Pancreas (tissue), 10 donors: Measurements from ENCODE around the gene CACNA1C. TPM values are rescaled to one million over a fixed set of nuclear protein-coding genes. Genes with fewer than 3 reads are reported as not detected.

ENCODE experiments used
- ATAC-seq, 4 donors: fragments of 200-7000 bp; cut with Tn5 transposase; one replicate each; pipeline versions ENCODE4 v1.8.0 to v1.9.1; 2020; ENCODE audit warnings: mild to moderate bottlenecking in 4 of 4, moderate library complexity in 4 of 4
- DNase-seq, 6 donors: peaks; one replicate each; pipeline ENCODE4 v3.0.0-alpha.2; 2020
- FAIRE-seq: peaks from 2 replicates; lab custom pipeline; 2012; peaks lifted over from hg19 to GRCh38; lab: Jason Lieb, UNC
- H3K27ac ChIP-seq, 4 donors: fragments of 200-600 bp; sonication (generic); 1 replicate in 3 of 4; 2 replicates in 1 of 4; pipeline versions ENCODE4 v1.5.0 to v1.8.0; 2020
- H3K27me3 ChIP-seq, 4 donors: fragments of 200-600 bp; one replicate each; pipeline ENCODE4 v1.8.0; 2021
- H3K36me3 ChIP-seq, 3 donors: fragments of 200-600 bp; sonication (generic) in 1 of 3; one replicate each; pipeline versions ENCODE4 v1.5.0 to v1.8.0; 2020 to 2021
- H3K4me1 ChIP-seq, 3 donors: fragments of 200-600 bp; one replicate each; pipeline ENCODE4 v1.8.0; 2021
- H3K4me3 ChIP-seq, 4 donors: fragments of 200-600 bp; sonication (generic) in 2 of 4; one replicate each; pipeline versions ENCODE4 v1.5.0 to v1.8.0; 2020 to 2021
- H3K9me3 ChIP-seq, 4 donors: fragments of 200-600 bp; one replicate each; pipeline ENCODE4 v1.8.0; 2021
- WGBS, 2 donors: extraction: QIAGEN DNeasy Blood & Tissue Kit; methylation state at CpG; one replicate each; pipeline ENCODE4 v1.1.7; 2013; 5-methylcytosine and 5-hydroxymethylcytosine counted together
- intact Hi-C, 3 donors: fragments of 100-400 bp; cut with DNase I; formaldehyde crosslinking; loops; one replicate each; pipeline versions ENCODE4 v1.11.1 to v1.14.2; 2022
- polyA plus RNA-seq, 2 donors: library from polyadenylated mRNA; stranded (reverse); fragments of 200-250 nt; gene quantifications; one replicate each; pipeline ENCODE4 v1.2.3, GENCODE V29; 2013
- total RNA-seq, 6 donors: library from RNA; stranded (reverse); fragmentation: NEBNext Ultra II Directional in 4 of 6; extraction: Animal tissue kit (Norgen Biotek cat#: 25700) in 4 of 6; gene quantifications; one replicate each; pipeline versions ENCODE4 v1.2.1 to v1.2.4, GENCODE V29; 2021 to 2023
- TF ChIP-seq, protein P1 (sequence below), 4 donors: fragments of 200-600 bp; sonication (generic) in 3 of 4; IDR thresholded peaks; one replicate each; pipeline versions ENCODE4 v1.5.0 to v1.8.0; 2021; ENCODE audit warnings: antibody characterized with exemption in 4 of 4
- donor health status: healthy with polysubstance abuse.
- donor health status: DM: no; HTN: no; CAD: no; lungs with moderate emphysema.
- donor health status: DM: no; HTN: no; CAD: no.
- donor health status: control.
- donor health status: control.
- donor health status: Bipolar disorder and iron deficiency.
- donor health status: DM: yes; HTN: yes; CAD: no.
- donor health status: DM: no; HTN: no; CAD: no.
- donor health status: DM: no; HTN: no; CAD: no.
- donor health status: DM: yes; HTN: yes; CAD: no.

The CACNA1C gene
- total and polyA plus RNA-seq, 8 donors = 1.2 to 3.8 (median 2.3) TPM

DNA sequence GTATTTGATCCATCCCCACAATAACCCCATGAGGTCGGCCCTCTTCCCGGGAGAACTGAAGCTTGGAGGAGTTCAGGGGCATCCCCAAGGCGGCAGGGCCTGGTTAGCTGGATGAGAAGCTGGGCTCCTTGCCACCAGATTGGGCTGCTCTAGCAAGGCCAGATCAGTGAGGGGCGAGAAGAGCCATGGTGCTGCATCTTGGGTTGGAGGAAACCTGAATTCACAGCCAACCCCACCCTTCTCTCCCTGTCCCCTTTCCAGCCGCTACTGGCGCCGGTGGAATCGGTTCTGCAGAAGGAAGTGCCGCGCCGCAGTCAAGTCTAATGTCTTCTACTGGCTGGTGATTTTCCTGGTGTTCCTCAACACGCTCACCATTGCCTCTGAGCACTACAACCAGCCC is 513.4 kb downstream of the CACNA1C start:
- Histone ChIP-seq H3K36me3 (no peaks in the 10 kb centered on the region), H3K4me3 (no peak overlapping the region), H3K9me3 (no peaks in the 10 kb centered on the region), H3K27ac (no peak overlapping the region), H3K27me3 (no peaks in the 10 kb centered on the region), H3K4me1 (no peaks in the 10 kb centered on the region)
- ATAC-seq = no peak
- FAIRE-seq = no peak
- WGBS, 2 donors = 81 to 92% methylated on average over 9 to 12 of the region's 12 CpGs
- TF ChIP-seq, protein P1, sequence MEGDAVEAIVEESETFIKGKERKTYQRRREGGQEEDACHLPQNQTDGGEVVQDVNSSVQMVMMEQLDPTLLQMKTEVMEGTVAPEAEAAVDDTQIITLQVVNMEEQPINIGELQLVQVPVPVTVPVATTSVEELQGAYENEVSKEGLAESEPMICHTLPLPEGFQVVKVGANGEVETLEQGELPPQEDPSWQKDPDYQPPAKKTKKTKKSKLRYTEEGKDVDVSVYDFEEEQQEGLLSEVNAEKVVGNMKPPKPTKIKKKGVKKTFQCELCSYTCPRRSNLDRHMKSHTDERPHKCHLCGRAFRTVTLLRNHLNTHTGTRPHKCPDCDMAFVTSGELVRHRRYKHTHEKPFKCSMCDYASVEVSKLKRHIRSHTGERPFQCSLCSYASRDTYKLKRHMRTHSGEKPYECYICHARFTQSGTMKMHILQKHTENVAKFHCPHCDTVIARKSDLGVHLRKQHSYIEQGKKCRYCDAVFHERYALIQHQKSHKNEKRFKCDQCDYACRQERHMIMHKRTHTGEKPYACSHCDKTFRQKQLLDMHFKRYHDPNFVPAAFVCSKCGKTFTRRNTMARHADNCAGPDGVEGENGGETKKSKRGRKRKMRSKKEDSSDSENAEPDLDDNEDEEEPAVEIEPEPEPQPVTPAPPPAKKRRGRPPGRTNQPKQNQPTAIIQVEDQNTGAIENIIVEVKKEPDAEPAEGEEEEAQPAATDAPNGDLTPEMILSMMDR (IDR thresholded peaks at IDR 0.05) = no peak
- intact Hi-C loops = no loop called here
- DNase-seq = no peak

DNA sequence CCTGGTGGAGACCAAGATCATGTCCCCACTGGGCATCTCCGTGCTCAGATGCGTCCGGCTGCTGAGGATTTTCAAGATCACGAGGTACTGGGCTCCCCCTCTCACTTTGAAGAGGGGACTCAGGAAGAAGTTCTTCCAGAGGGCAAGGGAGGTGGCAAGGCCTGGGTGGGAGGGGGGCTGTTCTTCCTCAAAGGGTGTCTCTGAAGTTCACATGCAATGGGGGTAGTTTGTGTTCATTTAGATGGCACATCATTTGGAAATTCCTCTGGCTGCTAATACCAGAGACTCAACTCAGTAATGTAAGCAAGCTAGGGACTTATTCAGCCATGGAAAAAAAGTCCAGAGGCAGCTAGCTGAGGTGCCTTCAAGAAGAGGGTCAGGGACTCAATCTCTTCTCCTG is 514.9 kb downstream of the CACNA1C start:
- no peak for ATAC-seq
- 79 to 83% methylated on average over 4 of the region's 4 CpGs for WGBS, 2 donors
- no peak overlapping the region for H3K4me3 ChIP-seq
- no peaks in the 10 kb centered on the region for H3K27me3 ChIP-seq
- TF ChIP-seq, protein P1 (IDR thresholded peaks at IDR 0.05) = no peak
- no peaks in the 10 kb centered on the region for H3K4me1 ChIP-seq
- no peaks in the 10 kb centered on the region for H3K36me3 ChIP-seq
- intact Hi-C loops = no loop called here
- no peaks in the 10 kb centered on the region for H3K9me3 ChIP-seq
- DNase-seq = no peak
- FAIRE-seq = no peak
- H3K27ac ChIP-seq = no peak overlapping the region

DNA sequence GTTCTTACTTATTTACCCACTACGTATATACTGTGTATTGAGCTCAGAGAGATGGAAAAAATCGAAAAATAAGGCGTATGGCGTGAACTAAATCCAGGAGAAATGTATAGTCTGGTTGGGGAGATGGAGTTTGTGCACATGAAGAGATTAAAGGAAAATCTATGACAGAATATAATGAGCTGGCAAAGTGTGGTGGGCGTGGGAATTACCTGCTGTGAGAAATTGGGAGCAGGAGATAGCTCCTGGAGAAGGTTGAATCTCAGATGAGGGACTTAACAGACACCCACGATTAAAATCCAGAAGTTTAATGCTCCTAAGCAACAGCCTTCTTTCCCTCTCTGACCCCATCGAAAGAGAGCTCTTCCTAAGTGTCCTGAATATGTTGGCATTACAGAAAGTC is 517.8 kb downstream of the CACNA1C start:
- Histone ChIP-seq H3K27me3 (no peaks in the 10 kb centered on the region), H3K27ac (no peak overlapping the region), H3K4me1 (no peaks in the 10 kb centered on the region), H3K9me3 (no peaks in the 10 kb centered on the region), H3K36me3 (no peaks in the 10 kb centered on the region), H3K4me3 (no peak overlapping the region)
- DNase-seq (no peak), FAIRE-seq (no peak), ATAC-seq (no peak)
- TF ChIP-seq, protein P1 (IDR thresholded peaks at IDR 0.05) = no peak
- WGBS, 2 donors = 60 to 71% methylated on average over 7 of the region's 7 CpGs
- intact Hi-C loops = no loop called here

DNA sequence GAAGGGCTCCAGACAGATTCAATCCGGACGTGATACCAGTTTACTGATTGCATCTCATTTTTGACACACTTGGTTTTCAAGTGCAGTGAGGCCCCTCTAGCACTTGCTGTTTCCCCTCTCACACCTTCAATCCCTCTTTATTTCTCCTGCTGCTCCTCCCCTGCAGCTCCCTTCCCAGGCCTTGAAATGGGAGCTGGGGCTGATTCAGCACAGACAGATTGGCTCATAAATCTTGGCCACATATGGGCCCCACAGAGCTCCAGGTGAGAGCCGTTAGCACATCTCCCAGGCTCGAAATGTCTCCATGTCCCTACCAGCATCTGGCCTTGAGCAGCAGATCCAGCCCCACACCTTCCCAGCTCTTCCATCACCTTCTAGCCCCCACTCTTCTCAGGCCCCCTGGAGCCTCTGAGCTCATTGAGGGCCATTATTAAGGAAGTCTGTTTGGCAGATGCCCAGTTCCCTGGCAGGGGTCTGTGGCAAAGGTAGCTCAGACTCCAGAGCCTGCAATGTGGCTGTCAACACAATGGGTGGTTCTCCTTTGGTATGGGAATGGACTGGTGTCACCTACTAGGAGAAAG is 521.7 kb downstream of the CACNA1C start:
- no peak for ATAC-seq
- no peak for FAIRE-seq

DNA sequence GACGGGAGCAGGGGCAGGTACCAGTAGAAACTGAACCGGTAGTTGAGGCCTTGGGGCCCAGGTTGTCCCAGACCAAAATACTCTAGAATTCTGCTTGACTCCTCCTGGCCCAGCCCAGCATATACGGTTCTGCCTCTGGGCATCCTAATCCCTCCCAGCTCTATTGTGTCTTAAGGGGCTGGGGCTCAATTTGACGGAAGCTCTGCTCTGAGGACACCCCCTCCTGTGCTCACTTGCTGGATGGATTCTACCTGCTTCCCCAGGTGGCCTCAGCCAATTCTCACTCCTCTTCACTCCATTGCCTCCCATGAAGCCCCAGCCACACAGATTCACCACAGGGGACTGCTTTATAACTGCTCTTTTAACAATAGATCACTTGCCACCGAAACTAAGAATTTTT is 522.5 kb downstream of the CACNA1C start:
- TF ChIP-seq, protein P1 (IDR thresholded peaks at IDR 0.05) = no peak
- Histone ChIP-seq H3K4me1 (no peaks in the 10 kb centered on the region), H3K4me3 (no peak overlapping the region), H3K27ac (no peak overlapping the region), H3K27me3 (no peaks in the 10 kb centered on the region), H3K9me3 (no peaks in the 10 kb centered on the region), H3K36me3 (no peaks in the 10 kb centered on the region)
- FAIRE-seq = no peak
- intact Hi-C loops = no loop called here
- WGBS, 2 donors = 76% methylated on average over 5 of the region's 5 CpGs
- no peak for ATAC-seq
- DNase-seq = no peak

More for the DNA sequence above, 521.7 kb downstream of the CACNA1C start:
- no peaks in the 10 kb centered on the region for H3K36me3 ChIP-seq
- no peak for DNase-seq
- no peak overlapping the region for H3K4me3 ChIP-seq
- TF ChIP-seq, protein P1 (IDR thresholded peaks at IDR 0.05) = no peak
- no peaks in the 10 kb centered on the region for H3K9me3 ChIP-seq
- H3K4me1 ChIP-seq = no peaks in the 10 kb centered on the region
- intact Hi-C loops = no loop called here
- no peaks in the 10 kb centered on the region for H3K27me3 ChIP-seq
- WGBS, 2 donors = 72 to 73% methylated on average over 4 of the region's 4 CpGs
- H3K27ac ChIP-seq = no peak overlapping the region
